ENCODE results near the gene NUDT3. TPM values are rescaled to one million over a fixed set of nuclear protein-coding genes. Genes with fewer than 3 reads are reported as not detected.

Gene NUDT3
- total and polyA plus RNA-seq, 9 of the 15 experiments (the other 6 are each of a cell fraction or from before 2014, with no cell fraction given), result 5.4 to 81.2 (median 56.4) TPM

DNA sequence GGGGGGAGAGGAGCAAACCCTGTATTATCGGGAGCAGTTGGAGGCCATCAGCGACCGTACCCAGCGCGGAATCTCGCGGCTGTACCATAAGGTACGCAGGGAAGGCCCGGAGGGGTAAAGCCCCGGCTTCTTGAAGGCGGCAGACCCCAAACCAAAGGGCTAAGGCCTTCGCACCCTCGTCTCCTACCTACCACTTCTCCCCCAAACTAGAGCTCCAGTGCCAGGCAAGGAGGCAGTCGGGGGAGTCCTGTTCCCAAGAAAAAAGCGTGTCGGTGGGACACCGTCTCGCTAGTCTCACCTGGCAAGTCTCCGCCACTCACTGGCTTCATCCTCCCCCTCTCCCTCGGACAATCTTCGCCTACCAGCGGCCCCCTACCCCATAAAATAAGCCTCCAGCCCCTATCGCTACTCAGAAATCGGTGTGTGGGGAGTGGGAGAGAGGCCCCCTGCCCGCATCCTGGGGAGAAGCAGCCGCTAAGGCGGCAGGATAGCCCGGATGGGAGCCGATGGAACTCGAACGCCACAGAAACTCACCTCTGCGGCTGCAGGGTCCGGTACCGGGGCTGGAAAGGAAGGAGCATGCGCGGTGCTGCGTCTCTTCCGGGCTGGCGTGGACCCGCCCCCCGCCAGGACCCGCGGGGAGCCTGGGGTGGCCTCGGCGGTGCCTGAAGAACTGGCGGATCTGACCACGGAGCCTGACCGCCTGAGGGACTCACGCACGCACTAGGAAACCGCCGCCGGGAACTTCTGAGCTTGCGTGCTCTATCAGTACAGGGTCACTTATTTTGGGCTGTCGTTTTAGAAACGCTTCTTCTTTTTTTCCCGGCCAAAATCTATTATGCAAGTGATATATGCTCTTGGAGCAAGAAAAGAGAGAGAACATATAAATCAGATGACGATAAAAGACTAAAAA is 33.3 kb upstream of the NUDT3 start, which contains the start of gene RPS10 (continued):
- TF ChIP-seq PBX2 (CRISPR knock-in tag; IDR thresholded peaks at IDR 0.05; ENCODE audit: low read depth), result no peak
- 0 out of 2 replicates have a peak, but pooled peaks have one; percentile 35 for TF ChIP-seq PBX2 (tag; conservative IDR thresholded peaks at IDR 0.05; ENCODE audit: low read depth)
- peak; percentile 62; the same call in 1 of the 2 replicates for TF ChIP-seq PHB (CRISPR knock-in tag; IDR thresholded peaks at IDR 0.05)
- TF ChIP-seq TEAD4 (IDR thresholded peaks at IDR 0.05; ENCODE audit: low read length), result no peak; the same call in 1 of the 2 replicates
- TF ChIP-seq TEAD4 (CRISPR knock-in tag; IDR thresholded peaks at IDR 0.05; ENCODE audit: borderline replicate concordance), result 0 out of 2 replicates have a peak, but pooled peaks have one; percentile 55
- TF ChIP-seq NR2C2 (CRISPR knock-in tag; IDR thresholded peaks at IDR 0.05), result no peak
- peak; percentile 42 for TF ChIP-seq NR2C2 (tag; IDR thresholded peaks at IDR 0.05)
- TF ChIP-seq, protein P1, sequence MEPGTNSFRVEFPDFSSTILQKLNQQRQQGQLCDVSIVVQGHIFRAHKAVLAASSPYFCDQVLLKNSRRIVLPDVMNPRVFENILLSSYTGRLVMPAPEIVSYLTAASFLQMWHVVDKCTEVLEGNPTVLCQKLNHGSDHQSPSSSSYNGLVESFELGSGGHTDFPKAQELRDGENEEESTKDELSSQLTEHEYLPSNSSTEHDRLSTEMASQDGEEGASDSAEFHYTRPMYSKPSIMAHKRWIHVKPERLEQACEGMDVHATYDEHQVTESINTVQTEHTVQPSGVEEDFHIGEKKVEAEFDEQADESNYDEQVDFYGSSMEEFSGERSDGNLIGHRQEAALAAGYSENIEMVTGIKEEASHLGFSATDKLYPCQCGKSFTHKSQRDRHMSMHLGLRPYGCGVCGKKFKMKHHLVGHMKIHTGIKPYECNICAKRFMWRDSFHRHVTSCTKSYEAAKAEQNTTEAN (CRISPR knock-in tag; IDR thresholded peaks at IDR 0.05), result peak; percentile 63; the same call in 1 of the 2 replicates
- TF ChIP-seq ZNF589 (CRISPR knock-in tag; IDR thresholded peaks at IDR 0.05; ENCODE audit: low read depth), result 0 out of 2 replicates have a peak, but pooled peaks have one; percentile 9
- TF ChIP-seq PHF20 (IDR thresholded peaks at IDR 0.05; ENCODE audit: partially characterized antibody), result peak; percentile 90
- TF ChIP-seq CXXC5 (CRISPR knock-in tag; IDR thresholded peaks at IDR 0.05), result peak; percentile 85
- TF ChIP-seq NCOR1 (IDR thresholded peaks at IDR 0.05), result 0 out of 2 replicates have a peak, but pooled peaks have one; percentile 18
- TF ChIP-seq ZNF253 (CRISPR knock-in tag; conservative IDR thresholded peaks at IDR 0.05), result no peak
- TF ChIP-seq KAT8 (IDR thresholded peaks at IDR 0.05; ENCODE audit: low read depth), result no peak
- peak; percentile 79 for TF ChIP-seq TOE1 (IDR thresholded peaks at IDR 0.05; ENCODE audit: borderline replicate concordance)
- no peak for TF ChIP-seq TOE1 (CRISPR knock-in tag; IDR thresholded peaks at IDR 0.05; ENCODE audit: borderline replicate concordance, low read depth)
- TF ChIP-seq MXD1 (CRISPR knock-in tag; IDR thresholded peaks at IDR 0.05; ENCODE audit: borderline replicate concordance, poor library complexity, severe bottlenecking), result no peak
- TF ChIP-seq SIN3B (IDR thresholded peaks at IDR 0.05; ENCODE audit: low read depth), result peak; percentile 61; the same call in 1 of the 2 replicates
- TF ChIP-seq RBM22 (IDR thresholded peaks at IDR 0.05; ENCODE audit: low read depth, low read length, poor library complexity, severe bottlenecking), result peak; percentile 81
- no peak; the same call in 1 of the 2 replicates for TF ChIP-seq PHB2 (IDR thresholded peaks at IDR 0.05; ENCODE audit: low read depth)
- TF ChIP-seq ZBTB33 (CRISPR knock-in tag; IDR thresholded peaks at IDR 0.05), result peak; percentile 75; the same call in 1 of the 2 replicates
